ENCODE results near the gene PDSS2.

DNA sequence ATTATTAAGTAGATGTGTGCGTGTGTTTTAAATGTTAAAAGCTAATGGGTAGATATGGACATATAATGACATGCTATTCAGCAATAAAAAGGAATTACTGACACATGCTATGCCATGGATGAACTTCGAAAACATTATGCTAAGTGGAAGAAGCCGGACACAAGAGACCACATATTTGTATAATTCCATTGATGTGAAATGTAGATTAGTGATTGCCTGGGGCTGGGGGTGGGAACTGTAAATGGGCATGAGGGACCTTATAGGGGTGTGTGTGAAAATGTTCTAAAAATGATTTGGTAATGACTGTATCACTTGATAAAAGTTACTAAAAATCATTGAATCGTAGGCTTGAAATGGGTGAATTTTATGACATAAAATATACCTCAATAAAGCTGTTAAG, 239.5 kb downstream of the PDSS2 start:
- TF ChIP-seq, protein P1, sequence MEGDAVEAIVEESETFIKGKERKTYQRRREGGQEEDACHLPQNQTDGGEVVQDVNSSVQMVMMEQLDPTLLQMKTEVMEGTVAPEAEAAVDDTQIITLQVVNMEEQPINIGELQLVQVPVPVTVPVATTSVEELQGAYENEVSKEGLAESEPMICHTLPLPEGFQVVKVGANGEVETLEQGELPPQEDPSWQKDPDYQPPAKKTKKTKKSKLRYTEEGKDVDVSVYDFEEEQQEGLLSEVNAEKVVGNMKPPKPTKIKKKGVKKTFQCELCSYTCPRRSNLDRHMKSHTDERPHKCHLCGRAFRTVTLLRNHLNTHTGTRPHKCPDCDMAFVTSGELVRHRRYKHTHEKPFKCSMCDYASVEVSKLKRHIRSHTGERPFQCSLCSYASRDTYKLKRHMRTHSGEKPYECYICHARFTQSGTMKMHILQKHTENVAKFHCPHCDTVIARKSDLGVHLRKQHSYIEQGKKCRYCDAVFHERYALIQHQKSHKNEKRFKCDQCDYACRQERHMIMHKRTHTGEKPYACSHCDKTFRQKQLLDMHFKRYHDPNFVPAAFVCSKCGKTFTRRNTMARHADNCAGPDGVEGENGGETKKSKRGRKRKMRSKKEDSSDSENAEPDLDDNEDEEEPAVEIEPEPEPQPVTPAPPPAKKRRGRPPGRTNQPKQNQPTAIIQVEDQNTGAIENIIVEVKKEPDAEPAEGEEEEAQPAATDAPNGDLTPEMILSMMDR (IDR thresholded peaks at IDR 0.05) = no peak
- TF ChIP-seq POLR2A (IDR thresholded peaks at IDR 0.05) = no peak
